ENCODE data around the gene SELENOI. TPM values are rescaled to one million over a fixed set of nuclear protein-coding genes. Genes with fewer than 3 reads are reported as not detected.

The SELENOI gene
- total and polyA plus RNA-seq, 2 donors (not counting 3 experiments of a cell fraction or from before 2014, with no cell fraction given) = 10.8 to 25.3 TPM

GRCh38 chr2:26317377-26318105 lies 28.4 kb upstream of the SELENOI start:
- intact Hi-C loops (cut with micrococcal nuclease) (no loop called here), dilution Hi-C loops (cut with MboI; ENCODE audit: extremely low pct_ligation_motif_present, low sequenced_read_pairs) (no loop called here)
- no peak overlapping the region for H3K4me2 ChIP-seq (ENCODE audit: insufficient read depth, low read length)
- ChIA-PET CTCF (interaction anchor here (0.8 to 2.8 kb wide), 5 partner anchors 9 to 152 kb away, joined by 3 to 10 read pairs (median 3); no protein-coding TSS in a partner anchor), POLR2A (no interaction called here)
- H3K4me3 ChIP-seq (replicated peaks in 1 of 3; ENCODE audit: insufficient read depth in 1 of 3, low read depth in 1 of 3, low read length in 3 of 3) = no peak overlapping the region
- H4K20me1 ChIP-seq (replicated peaks; ENCODE audit: control insufficient read depth, extremely low read depth, insufficient read depth, low read length) = no peaks in the 10 kb centered on the region
- H3K9ac ChIP-seq (replicated peaks; ENCODE audit: extremely low read depth, insufficient read depth, low read length) = no peak overlapping the region
- no peaks in the 10 kb centered on the region for H3K36me3 ChIP-seq (ENCODE audit: control insufficient read depth in 2 of 2, extremely low read depth in 1 of 2, insufficient read depth in 2 of 2, low read length in 2 of 2)
- H2AFZ ChIP-seq (ENCODE audit: low read depth, low read length) = no peak overlapping the region
- no peaks in the 10 kb centered on the region for H3K79me2 ChIP-seq (ENCODE audit: control insufficient read depth, insufficient read depth, low read length)
- H3K27me3 ChIP-seq (ENCODE audit: control insufficient read depth in 2 of 2, insufficient read depth in 2 of 2, low read length in 2 of 2) = peaks cover 0 to 7% of the 10 kb centered on the region in 2 experiments
- no peak for TF ChIP-seq MAX (IDR thresholded peaks at IDR 0.05; ENCODE audit: insufficient read depth, insufficient read length)
- no peak for TF ChIP-seq POLR2A (IDR thresholded peaks at IDR 0.05; ENCODE audit: low read depth, low read length)
- TF ChIP-seq FOS (IDR thresholded peaks at IDR 0.05; ENCODE audit: borderline replicate concordance, insufficient read depth, low read length) = no peak
- no peak for TF ChIP-seq MYC (IDR thresholded peaks at IDR 0.05; ENCODE audit: low read depth, low read length)
- TF ChIP-seq EZH2 (IDR thresholded peaks at IDR 0.05; ENCODE audit: borderline replicate concordance, low read depth, low read length, severe bottlenecking) = no peak
- no peak for TF ChIP-seq POLR2AphosphoS5 (IDR thresholded peaks at IDR 0.05; ENCODE audit: insufficient read depth, low read depth, low read length)
- no peak for TF ChIP-seq JUN (IDR thresholded peaks at IDR 0.05; ENCODE audit: borderline replicate concordance, insufficient read depth, insufficient read length, low read depth)
- TF ChIP-seq GATA2 (IDR thresholded peaks at IDR 0.05; ENCODE audit: insufficient read depth, insufficient read length, low read depth, low read length) = no peak
- no peak for TF ChIP-seq CTCF (IDR thresholded peaks at IDR 0.05; ENCODE audit: extremely low read depth in 1 of 2, insufficient read depth in 1 of 2, low read depth in 1 of 2, low read length in 2 of 2)
- no peaks in the 10 kb centered on the region for H3K9me1 ChIP-seq (replicated peaks; ENCODE audit: control insufficient read depth, extremely low read depth, insufficient read depth, low read length)
- DNase-seq (ENCODE audit: low read depth, low spot score) (no peak), FAIRE-seq (no peak)
- no TSS peak for BruUV-seq (replicated peaks)
- no peaks in the 10 kb centered on the region for H3K4me1 ChIP-seq (ENCODE audit: control insufficient read depth, extremely low read depth, insufficient read depth, low read length)
- no peak overlapping the region for H3K27ac ChIP-seq (ENCODE audit: insufficient read depth, low read depth, low read length)
- H3K9me3 ChIP-seq (replicated peaks; ENCODE audit: control insufficient read depth, insufficient read depth, low read length) = no peaks in the 10 kb centered on the region
